Measurements from ENCODE around the gene LTB. TPM values are rescaled to one million over a fixed set of nuclear protein-coding genes. Genes with fewer than 3 reads are reported as not detected.

The LTB gene
- total RNA-seq, 1 donor from 2014 or later = 10.0 TPM

DNA sequence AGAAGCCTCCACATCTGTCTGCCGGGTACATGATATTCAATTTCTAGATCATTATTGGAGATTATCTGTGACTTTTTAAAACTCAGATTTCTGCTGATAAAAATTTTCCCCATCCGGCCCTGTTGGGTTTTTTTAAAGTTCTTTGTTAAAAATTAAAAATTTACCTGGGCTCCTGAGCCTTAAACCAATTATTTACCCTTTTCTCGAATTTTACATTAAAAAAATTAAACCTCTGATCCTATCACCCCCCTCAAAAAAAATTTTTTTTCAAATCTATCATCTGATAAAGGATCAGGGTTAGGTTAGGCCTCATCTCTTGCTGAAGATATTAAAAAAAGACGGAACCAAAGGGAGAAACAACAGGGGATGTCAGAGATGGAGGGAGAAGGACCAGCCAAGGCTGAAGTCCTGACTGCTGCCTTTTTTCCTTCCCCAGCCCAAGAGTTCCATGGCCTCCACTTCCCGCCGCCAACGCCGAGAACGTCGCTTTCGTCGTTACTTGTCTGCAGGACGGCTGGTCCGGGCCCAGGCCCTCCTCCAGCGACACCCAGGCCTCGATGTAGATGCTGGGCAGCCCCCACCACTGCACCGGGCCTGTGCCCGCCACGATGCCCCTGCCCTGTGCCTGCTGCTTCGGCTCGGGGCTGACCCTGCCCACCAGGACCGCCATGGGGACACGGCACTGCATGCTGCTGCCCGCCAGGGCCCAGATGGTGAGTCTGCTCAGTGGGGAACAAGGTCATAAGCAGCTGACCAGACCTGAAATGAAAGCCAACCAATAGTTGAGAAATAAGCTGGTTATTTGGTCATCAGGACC lies 34.3 kb downstream of the LTB start:
- Histone ChIP-seq H3K27ac (peak overlapping the region; percentile 89), H3K9me3 (no peaks in the 10 kb centered on the region), H3K4me3 (peak overlapping the region; percentile 57), H3K27me3 (ENCODE audit: low read depth) (no peaks in the 10 kb centered on the region), H3K4me1 (peaks cover 41% of the 10 kb centered on the region), H3K36me3 (peaks cover 29% of the 10 kb centered on the region)
- TF ChIP-seq, protein P1, sequence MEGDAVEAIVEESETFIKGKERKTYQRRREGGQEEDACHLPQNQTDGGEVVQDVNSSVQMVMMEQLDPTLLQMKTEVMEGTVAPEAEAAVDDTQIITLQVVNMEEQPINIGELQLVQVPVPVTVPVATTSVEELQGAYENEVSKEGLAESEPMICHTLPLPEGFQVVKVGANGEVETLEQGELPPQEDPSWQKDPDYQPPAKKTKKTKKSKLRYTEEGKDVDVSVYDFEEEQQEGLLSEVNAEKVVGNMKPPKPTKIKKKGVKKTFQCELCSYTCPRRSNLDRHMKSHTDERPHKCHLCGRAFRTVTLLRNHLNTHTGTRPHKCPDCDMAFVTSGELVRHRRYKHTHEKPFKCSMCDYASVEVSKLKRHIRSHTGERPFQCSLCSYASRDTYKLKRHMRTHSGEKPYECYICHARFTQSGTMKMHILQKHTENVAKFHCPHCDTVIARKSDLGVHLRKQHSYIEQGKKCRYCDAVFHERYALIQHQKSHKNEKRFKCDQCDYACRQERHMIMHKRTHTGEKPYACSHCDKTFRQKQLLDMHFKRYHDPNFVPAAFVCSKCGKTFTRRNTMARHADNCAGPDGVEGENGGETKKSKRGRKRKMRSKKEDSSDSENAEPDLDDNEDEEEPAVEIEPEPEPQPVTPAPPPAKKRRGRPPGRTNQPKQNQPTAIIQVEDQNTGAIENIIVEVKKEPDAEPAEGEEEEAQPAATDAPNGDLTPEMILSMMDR (IDR thresholded peaks at IDR 0.05) = no peak
- intact Hi-C loops (cut with DNase I) = loop anchor here (10.0 kb wide), 1 partner anchor 47 kb away; the partner anchor contains the start of gene NCR3
- no peak for ATAC-seq
- peak; percentile 53 for DNase-seq

DNA sequence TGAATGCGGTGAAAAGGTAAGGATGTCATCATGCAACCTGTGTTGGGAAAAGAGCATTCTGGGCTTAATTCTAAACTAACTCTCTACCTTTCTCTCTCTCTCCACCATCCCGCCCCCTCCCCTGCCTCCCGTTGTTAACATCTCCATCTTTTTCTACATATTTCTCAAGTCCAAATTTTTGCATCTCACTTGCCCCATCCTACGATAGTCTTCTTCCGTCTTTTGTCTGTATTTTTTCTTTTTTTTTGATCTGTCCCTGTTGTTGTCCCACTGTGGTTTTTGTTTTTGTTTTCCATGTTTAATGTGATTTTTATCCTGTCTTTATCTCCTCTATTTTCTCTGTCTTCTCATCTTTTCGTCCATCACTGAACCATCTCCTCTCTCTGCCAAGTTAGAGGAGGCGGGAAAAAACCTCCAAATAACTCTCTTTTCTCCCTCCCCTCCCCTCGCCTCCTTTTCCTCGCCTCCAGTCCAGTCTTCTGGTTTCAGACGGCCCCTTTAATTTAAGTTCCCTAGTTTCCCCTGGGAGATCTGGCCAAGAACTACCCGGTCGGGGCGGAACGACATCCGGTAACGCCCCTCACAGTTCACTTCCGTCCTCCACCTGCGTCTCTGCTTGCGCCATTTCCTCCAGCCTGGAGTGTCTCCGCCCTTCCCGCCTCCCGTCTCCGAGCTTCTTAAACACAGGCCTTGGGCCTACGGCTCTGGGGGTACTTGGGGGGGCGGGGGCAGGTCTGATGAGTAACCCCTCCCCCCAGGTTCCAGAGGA lies 35.1 kb downstream of the LTB start, which contains the start of gene NFKBIL1:
Gene NFKBIL1 (plus strand): TSS at position 651 of the 769 bp plus-strand sequence. CDS start 87 bp downstream, at position 738.
- DNase-seq (peak; percentile 95), ATAC-seq (peak; percentile 96 to 98)
- Histone ChIP-seq H3K4me1 (peaks cover 45% of the 10 kb centered on the region), H3K27me3 (ENCODE audit: low read depth) (no peaks in the 10 kb centered on the region), H3K4me3 (peak within 1 kb of the TSS; percentile 57), H3K36me3 (peaks cover 27% of the 10 kb centered on the region), H3K9me3 (no peaks in the 10 kb centered on the region), H3K27ac (peak within 1 kb of the TSS; percentile 89)
- intact Hi-C loops (cut with DNase I) = loop anchor here (10.0 kb wide), 1 partner anchor 48 kb away; the partner anchor contains the start of gene NCR3
- TF ChIP-seq, protein P1 (IDR thresholded peaks at IDR 0.05) = peak; percentile 2

DNA sequence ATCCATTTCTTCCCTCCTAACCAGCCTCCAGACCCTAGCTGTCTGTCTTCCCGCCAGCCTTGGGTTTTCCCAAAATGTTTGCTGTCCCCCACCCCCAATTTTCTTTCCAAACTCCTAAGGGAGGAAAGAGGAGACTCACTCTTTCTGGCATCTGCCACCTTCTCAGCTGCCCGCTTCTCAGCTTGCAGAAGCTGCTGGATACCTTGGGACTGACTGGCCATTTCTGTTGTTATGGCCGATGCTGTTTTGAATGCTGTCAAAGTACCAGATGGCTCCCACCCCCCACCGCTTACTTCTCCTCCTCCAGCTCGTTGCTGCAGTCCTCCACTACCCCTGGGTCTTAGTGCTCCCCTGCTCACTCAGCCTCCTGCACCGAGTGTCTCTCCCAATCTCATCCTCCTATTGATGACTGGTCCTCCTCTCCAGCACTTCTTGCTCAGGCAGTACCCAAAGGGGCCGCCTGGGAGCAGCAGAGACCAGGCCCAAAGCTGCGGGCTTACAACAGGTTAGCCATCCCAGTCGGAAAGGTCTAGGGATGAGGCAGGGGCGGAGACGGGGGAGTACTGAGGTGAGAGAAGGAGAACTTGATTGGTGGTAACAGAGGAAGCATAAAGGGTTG lies 35.8 kb downstream of the LTB start, which contains the start of gene ATP6V1G2:
Gene ATP6V1G2 (minus strand): TSS at position 270 of the 619 bp plus-strand sequence. CDS start 49 bp downstream, at position 221.
- Histone ChIP-seq H3K27ac (peak within 1 kb of the TSS; percentile 89), H3K9me3 (no peaks in the 10 kb centered on the region), H3K4me1 (peaks cover 38% of the 10 kb centered on the region), H3K27me3 (ENCODE audit: low read depth) (no peaks in the 10 kb centered on the region), H3K36me3 (peaks cover 27% of the 10 kb centered on the region), H3K4me3 (peak within 1 kb of the TSS; percentile 57)
- TF ChIP-seq, protein P1 (IDR thresholded peaks at IDR 0.05) = peak; percentile 92
- ATAC-seq (peak; percentile 85 to 88), DNase-seq (peak; percentile 88)
- intact Hi-C loops (cut with DNase I) = loop anchor here (10.0 kb wide), 1 partner anchor 48 kb away; the partner anchor contains the start of gene NCR3

DNA sequence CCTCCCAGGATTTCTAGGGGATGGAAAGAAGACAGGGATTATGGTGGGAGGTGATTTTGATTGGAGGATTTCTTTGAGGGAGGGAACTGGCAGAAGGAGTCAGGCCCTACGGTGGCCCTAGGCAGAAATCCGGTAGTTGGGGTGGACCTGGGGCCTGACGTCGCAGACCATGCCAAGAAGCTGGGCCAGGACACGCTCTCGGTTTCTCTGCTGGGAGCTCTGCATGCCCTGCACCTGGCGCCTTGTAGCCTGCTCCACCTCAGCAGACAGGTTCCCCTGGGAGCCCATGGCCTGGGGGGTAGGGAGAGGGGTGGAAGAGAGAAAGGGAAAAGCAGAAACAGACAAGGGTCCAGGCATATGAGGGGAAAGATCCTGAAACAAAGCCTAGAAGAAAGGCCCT lies 36.9 kb downstream of the LTB start:
- H3K4me1 ChIP-seq = peaks cover 36% of the 10 kb centered on the region
- intact Hi-C loops (cut with DNase I) = loop anchor here (10.0 kb wide), 1 partner anchor 50 kb away; the partner anchor contains the start of gene NCR3
- H3K27ac ChIP-seq = no peak overlapping the region
- H3K4me3 ChIP-seq = no peak overlapping the region
- H3K9me3 ChIP-seq = no peaks in the 10 kb centered on the region
- TF ChIP-seq, protein P1 (IDR thresholded peaks at IDR 0.05) = no peak
- ATAC-seq (no peak), DNase-seq (no peak)
- no peaks in the 10 kb centered on the region for H3K27me3 ChIP-seq (ENCODE audit: low read depth)
- peaks cover 17% of the 10 kb centered on the region for H3K36me3 ChIP-seq

DNA sequence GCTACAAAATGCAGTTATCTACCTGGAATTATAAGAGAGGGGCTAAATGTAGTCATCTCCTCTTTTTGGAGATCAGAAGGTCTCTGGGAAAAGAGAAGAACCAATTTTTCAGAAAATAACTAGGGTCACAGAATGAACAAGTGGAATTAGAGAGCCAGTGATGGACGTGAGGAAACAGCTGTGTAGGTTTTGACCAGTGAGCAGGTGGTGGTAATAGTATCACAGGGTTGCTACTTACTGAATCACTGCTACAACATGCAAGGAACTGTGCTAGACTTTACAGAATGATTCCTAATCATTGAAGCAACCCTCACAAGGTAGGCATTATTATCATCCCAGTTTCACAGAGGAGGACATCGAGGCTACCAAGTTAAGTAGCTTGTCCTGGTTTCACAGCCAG lies 37.5 kb downstream of the LTB start:
- DNase-seq (no peak), ATAC-seq (no peak)
- H3K36me3 ChIP-seq = peaks cover 17% of the 10 kb centered on the region
- H3K4me3 ChIP-seq = no peak overlapping the region
- H3K9me3 ChIP-seq = no peaks in the 10 kb centered on the region
- H3K4me1 ChIP-seq = peaks cover 42% of the 10 kb centered on the region
- no peak overlapping the region for H3K27ac ChIP-seq
- TF ChIP-seq, protein P1 (IDR thresholded peaks at IDR 0.05) = no peak
- intact Hi-C loops (cut with DNase I) = loop anchor here (10.0 kb wide), 1 partner anchor 50 kb away; the partner anchor contains the start of gene NCR3
- H3K27me3 ChIP-seq (ENCODE audit: low read depth) = no peaks in the 10 kb centered on the region

Measured in lower lobe of right lung (tissue), 2 donors.